NCI-H2107 treated with DMSO at 0.1 percent for 48 hours (cell line): ENCODE results near the gene MYH9.

Source experiments
- DNase-seq: peaks from one replicate; lab custom pipeline; 2025; ENCODE audit not compliant: unreplicated experiment; lab: John Stamatoyannopoulos, UW

The MYH9 gene

DNA sequence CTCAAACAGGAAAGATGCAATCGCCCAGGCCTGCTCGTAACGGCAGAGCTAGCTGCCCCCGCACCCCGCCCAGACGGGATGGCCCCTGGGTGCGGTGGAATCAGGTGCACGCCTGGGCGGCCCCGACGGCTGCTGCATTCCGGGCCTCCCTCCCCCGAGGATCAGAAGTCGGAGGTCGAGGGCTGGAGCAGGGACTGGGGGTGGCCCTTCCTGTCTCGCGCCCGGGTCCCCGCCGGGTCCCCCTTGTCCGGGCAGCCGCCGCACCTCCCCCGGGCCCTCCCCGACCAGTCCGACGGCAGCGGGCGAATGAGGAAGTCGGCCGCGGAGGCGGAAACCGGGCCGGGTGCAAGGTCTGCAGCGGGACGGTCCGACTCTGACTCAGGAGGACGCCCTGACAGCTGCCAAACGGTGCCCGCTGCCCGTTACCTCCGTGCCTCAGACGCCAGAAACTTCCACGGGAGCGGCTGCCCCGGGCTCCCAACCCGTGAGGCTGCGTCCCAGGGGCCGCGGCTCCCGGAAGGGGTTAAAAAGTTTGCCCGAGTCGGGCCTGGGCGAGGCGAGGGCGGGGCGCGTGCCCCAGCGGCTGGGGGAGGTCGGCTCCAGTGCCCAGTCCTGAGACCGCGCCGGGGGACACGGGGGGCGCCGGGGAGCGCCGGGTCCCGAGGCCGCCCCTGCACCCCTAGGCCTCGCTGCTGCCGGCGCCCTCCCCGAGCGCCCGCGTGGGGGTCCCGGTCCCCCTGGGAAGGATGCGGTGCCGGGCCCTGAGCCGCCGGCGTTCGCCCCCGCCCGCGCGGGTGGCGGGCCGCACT is 663 bp downstream of the MYH9 start:
- DNase-seq: no peak

DNA sequence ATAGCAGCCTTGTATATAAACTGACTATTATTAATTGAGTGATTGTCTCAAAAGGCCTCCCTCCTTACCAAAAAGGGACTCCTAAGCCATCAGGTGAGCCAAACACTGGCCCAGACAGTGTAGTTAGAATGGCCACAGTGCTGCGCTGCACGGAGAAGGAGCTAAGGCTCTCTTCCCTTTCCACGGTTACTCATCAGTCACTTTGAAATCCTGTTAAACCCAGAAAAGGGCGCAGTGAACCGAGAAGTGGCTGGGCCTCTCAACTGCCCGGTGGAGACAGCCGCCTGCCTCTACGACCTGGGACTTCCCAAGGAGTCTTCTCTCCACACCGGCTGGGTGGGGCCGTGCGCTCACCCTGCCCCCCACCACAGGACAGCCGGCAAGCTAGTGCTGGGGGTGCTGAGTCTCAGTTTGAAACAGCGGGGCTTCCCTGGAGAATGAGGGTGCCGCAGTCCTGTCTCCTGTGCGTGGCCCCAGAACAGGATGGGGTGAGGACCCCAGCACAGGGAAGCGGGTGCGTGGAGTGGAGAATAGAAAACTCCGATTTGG is 1.3 kb downstream of the MYH9 start:
- DNase-seq: peak; percentile 31

DNA sequence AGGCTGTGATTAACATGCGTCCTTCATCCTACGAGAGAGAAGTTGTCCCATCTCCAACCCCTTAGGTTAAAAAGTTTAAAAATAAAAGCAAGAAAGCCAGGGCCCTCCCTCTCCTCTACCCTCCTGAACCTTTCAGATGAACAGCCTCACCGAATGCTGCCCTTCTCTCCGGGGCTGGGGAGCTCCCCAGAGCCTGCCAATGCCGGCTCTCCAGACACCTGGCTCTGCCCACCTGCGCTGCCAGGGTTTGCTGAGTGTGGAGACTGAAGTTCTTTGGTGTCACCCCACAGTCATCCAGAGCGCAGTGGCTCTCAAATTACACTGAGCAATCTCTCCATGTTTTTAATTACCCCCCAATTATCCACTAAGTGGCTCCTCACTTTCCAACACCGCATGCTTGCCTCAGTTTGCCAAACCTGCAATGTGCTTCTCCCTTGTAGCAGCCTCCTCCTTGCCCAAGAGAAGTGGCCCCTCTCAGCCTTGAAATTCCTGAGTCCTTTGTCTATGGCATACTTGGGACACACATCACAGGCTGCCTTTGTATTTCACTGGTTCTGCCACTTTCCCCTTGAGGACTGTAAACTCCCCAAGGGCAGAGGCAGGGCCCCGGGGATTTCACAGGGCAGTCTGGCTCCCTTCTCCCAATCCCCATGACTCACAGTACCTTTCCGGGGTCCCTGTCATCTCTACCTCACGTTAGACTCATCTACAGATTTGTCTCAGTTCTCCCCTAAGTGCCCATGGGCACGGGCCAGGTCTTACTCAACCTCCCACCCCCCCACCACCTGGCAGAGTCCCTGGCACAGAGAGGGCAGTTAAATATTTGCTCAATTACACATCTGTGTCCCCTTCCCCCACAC is 2.0 kb downstream of the MYH9 start:
- DNase-seq: peak; percentile 81

DNA sequence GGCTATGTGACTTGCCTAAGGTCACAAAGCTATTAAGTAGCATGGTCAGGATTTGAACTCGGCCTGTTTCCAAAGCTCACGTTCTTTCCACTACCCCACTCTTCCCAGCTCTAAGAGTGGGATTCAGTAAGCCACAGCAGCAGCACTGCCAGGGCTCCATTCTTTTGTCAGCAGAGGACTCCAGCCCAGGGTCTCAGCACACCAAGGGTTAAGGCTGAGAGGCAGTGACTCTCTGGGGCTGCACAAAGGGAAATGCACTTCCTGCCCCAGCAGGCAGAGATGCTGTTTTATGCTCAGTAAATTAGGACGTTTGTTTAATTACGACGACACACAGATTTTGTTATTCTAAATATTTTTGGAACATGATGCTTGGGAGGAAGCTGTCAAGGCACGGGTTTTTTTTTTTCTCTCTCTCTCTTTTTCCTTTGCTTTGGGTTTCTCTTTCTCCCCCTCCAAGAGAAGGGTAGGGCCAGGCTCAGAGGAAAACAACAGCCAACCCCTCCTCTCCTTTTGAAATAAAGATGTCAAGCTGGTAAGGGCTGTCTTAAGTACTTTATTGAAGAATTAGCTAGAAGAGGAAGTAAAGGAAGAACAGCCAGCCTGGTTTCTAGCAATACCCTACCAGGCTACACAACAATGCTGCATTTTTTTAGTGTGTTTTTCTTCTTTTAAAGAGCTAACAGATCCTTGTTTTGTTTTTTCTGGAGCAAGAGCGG is 2.8 kb downstream of the MYH9 start:
- no peak for DNase-seq

DNA sequence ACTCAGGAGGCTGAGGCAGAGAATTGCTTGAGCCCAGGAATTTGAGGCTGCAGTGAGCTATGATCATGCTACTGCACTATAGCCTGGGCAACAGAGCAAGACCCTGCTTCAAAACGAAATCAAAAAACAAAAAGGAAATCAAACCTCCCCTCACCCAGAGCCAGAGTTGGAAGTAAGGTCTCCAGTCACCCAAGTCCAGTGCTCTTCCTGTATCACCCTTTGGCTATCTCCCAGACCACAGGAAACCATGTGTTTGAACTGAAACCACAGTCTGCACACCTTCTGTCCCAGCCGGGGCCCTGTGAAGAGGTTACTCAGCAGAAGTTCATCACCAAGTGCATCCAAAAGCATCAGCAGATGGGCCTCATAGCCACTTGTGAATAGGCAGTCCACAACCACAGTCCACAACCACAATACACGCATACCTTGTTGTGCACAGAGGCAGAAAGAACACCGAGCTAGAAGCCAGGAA is 4.6 kb downstream of the MYH9 start:
- no peak for DNase-seq

DNA sequence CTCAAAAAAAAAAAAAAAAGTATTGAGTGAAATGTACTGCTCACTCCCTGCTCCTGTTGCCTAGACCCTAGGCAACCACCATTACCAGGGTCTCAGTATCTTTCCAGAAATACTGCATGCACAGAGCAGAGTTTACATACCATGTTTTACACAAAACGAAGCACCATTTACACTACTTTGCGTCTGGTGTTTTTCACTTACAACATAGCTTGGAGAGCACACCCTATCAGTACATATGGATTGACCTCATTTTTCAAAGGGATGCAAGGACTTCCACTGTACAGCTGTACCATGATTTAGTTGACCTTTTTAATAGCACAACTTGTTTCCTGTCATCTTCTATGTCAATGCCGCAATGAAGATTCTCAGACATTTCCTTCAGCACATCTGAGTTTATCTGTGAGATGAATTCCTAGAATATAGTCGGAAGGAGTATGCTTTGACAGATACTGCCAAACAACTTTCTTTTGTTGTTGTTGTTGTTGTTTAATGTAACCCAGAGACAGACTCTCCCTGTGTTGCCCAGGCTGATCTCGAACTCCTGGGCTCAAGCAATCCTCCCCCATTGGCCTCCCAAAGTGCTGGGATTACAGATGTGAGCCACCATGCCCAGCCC is 6.1 kb downstream of the MYH9 start:
- DNase-seq: no peak

DNA sequence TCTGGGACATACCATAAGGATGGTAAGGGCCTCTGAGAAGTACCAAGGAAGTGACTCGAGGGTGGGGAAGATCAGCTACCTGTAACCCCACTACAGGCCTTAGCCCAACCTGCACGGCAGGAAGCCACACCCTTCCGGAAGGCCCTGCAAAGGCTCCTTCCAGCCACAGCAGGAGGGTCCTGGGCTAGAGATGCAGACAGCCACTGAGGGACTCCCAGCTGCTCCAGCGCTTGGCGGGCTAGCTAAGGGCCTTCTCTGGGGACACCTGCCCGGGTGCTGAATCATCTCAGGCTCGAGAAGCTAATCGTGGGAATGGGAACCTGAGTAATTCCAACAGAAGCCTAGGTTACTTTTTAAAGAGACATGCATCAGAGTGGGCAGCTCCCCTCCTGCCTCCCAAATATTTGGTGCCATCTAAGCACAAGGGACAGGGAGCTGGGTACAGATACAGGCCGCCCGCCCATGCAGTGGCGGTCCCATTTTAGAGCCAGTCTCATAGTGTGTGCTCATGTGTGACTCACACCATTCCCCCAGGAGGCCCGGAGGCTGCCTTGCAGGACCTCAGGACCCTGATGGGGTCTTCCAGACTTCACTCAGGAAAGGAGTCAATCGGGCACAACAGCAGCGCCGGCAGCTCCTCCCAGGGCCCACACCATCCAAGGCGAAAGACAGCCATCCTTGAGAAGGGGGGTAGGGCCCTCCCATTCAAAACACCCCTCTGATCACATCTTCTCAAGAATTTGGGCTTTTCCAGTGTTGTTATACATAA is 8.0 kb downstream of the MYH9 start:
- DNase-seq: no peak

DNA sequence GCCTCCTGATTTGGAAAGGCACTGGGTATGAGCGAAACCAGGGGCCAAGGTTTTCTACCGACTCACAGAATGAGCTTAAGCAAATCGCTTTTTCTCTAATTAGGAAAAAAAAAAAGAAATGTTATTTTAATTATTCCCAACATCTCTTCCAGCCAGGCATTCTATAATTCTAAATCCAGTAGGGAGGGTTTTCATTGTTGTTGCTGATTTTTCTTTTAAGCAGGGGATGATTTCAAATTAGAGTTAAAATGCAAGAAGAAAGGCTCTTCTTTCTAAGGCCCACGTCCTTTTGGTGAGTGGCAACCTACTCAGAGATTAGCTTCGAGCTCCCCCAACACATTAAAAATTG is 8.9 kb downstream of the MYH9 start:
- DNase-seq: no peak

DNA sequence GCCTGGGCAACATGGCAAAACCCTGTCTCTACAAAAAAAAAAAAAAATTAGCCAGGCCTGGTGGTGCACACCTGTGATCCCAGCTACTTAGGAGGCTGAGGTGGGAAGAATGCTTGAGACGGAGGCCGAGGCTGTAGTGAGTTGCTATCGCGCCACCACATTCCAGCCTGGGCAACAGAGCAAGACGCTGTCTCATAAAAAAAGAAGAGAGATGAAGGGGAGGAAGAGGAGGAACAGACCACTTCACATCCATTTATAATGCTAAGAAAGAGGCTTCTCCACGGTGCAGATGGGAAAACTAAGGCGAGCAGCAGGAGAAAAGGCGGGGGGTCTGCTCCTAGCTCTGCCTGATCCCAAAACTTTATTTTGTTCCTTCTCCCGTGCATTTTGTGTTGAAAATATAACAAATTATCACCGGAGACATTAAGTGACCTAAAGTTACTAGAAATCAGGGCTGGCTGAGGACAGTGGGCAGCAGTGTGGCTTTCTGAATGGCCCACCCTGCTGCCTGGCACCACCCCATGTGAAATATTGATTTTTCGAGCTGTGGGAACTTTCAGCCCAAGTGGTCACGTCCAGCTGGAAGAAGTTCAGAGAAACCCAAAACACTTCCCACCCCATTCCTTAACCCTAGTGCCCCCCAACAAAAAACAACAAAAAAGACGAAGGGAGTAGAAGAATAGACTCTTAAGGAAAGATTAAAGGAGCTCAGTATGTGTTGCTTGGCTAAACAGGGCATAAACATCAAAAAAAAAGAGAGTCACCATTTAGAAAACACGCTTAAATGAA is 9.5 kb downstream of the MYH9 start:
- DNase-seq: no peak

DNA sequence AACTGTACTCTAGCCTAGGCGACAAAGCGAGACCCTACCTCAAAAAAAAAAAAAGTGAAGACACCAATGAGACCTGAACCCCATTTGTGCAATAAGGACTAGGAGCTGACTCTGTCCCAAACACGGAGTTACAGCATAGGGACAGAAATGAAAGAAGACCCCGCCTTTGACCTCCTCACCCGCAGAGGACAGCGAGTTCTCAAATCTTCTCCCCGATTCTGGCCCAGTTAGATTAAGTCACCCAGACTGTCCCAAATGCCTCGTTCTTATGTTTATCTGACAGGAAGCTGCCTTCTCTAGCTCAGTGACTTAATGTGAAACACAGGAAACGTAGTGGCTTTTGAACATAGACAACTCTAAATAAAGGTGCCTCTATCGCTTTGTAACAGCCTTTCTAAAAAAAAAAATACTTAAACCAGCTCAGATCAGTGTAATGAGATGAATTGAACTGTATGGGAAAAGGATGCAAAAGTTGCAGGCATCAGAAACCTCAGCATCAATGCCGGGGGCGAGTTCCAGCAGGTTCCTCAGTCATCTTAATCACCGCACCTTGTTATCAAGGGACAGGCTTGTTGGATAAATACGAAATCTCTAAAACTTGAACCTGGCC is 10.6 kb downstream of the MYH9 start:
- DNase-seq: no peak

DNA sequence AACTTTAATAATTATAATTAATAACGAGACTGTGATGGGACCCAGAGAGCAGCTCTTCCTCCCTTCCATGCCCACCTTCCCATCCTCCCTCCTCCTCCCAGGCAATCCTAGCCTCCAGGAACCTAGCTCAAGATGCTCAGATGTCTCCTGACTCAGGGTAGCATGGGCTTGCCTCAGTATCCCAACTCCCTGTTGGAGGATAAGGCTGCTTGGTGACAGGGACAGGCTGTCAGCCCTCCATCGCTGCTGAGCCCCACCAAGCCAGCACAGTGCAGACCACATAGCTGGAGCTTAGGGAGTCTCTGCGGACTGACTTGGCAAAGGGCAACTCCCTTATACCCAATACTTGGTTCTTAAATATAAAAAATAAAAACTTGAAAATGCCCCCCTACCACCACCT is 11.5 kb downstream of the MYH9 start:
- DNase-seq: no peak

DNA sequence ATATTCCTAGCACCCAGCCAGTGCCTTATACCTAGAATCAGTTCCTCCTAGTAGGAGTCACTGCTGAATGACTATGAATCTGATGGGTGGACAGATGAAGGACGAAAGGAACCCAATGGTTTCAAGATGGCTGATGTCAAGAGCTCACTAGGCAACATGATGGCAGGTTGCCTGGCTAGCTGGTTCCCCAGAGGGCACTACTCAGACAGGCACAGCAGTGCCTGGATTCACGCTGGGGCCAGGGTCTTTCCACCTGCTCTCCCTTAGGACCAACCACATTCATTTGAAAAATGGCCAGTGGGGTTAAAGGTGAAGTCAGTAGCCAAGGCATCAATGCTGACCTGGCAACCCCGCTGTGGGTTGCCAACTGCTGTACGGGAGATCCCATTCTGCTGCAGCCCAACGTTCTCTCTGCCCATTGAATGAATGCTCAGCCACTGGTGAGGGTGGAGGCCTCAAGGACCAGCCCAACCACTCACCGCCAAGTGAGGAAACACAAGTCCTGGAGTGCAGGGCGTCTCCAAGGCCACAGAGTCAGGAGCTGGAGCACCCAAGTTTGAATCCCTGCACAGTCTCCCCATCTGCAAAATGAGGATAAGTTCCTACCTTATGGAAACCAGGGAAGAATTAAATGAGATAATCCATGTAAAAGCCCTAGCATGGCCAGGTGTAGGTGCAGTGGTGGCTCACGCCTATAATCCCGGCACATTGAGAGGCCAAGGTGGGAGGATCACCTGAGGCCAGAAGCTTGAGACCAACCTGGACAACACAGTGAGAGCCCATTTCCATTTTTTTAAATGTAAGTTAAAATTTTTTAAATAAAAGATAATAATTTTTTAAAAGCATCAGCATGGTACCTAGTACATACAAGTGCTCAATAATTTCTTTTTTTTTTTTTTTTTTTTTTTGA is 12.4 kb downstream of the MYH9 start:
- DNase-seq: no peak

DNA sequence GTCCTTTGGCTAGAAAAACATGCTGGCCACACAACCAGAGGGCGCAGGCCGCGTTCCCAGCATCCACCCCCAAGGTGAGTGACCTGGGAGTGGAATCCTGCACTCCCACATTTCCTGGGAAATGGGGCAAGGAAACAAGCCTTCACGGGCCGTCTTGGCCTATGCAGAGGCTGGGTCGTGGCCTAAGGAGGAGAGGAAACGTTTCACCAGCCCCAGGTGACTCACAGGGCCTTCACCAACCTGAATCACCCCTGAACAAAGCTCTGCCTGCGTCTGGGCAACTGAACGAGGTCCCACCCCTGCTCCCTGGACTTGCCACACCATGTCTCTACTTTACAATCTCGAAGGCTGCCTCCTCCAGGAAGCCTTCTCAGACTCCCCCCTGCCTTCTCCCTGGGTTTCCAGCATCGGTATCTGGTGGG is 13.2 kb downstream of the MYH9 start:
- no peak for DNase-seq

DNA sequence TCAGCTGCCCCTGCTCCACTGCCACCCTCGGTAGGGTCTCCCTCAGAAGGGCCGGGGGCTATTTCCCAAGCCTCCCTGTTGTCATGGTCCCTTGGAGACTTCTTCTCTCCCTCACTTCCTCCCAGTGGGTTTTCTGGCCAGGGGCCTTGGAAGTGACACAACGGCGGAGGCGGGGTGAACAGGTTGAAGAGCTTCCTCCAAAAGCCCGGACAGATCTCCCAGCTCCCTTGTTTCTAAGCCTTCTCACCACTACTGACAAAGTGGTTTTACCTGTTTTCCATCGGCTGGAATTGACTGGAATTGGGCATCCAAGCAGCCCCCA is 14.5 kb downstream of the MYH9 start:
- DNase-seq: no peak

DNA sequence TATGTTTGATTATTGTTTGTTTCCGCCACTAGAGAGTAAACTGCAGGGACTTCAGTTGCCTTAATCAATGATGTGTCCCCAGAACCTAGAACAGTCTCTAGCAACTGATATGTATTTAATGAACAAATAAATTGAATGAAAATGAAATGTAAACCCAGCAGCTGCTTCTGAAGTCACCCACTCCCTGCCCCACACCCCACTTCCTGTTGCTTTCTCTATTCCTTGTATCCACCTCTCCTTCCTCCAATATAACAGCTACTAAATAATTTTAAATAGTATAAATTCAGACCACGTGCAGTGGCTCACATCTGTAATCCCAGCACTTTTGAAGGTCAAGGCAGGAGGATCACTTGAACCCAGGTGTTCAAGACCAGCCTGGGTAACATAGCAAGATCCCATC is 15.8 kb downstream of the MYH9 start:
- DNase-seq: no peak

DNA sequence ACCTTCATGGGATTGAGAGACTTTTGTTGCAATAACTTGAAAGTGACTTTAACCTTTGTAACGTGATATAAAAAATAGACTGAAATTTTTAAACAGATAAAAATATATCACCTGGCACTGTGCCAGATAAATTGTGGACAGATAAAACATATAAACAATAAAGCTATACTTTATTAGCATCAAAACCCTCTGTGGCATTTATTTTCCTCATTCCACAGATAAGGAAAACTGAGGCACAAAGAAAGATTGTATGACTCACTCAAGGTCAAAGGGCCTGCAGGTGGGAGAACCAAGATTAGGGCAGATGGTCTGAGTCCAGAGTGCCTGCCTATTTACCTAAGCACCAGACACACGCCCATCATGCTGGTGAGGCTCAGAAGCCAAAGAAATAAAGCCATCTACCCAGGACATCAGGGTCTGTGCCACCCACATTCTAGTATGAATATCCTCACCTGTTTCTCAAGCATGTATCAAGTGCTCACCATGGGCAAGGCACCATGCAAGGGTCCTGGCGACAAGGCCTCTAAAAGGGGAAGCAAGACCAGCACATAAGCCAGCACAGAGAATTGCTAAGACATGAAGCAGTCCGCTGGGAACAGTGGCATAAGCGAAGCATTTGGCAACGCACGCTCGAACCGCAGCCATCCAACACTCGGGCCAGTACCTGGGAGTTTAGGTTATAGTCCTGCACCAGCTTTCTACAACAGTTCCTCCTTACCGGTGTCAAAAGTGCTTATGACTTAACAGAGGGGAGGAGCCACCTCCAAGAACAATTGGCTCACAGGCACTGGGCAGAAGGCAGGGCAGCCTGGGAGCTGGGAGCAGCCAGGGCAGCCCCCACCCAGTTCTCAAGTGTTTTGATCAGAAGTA is 17.6 kb downstream of the MYH9 start:
- peak; percentile 42 for DNase-seq
